Femur (tissue), 1 donor: ENCODE results near the gene CDC37.
"Not testable (repeated sequence)": the region's sequence is repeated elsewhere in the genome, so short reads cannot be mapped to it uniquely, and the experiment has no call there.

Source experiments
- DNase-seq: peaks from one replicate; pipeline ENCODE4 v3.0.0-alpha.2; 2017

The CDC37 gene

GRCh38 chr19:10393137-10393536 lies 10.2 kb downstream of the CDC37 start:
- no peak for DNase-seq

- no peak for DNase-seq
Observed at GRCh38 chr19:10392120-10392519, 11.2 kb downstream of the CDC37 start.

- peak; percentile 70 for DNase-seq
Observed at GRCh38 chr19:10390652-10391286, 12.6 kb downstream of the CDC37 start.

- no peak for DNase-seq
Observed at GRCh38 chr19:10389863-10390262, 13.5 kb downstream of the CDC37 start.

GRCh38 chr19:10388957-10389356 lies 14.4 kb downstream of the CDC37 start:
- peak; percentile 89 for DNase-seq

- no peak for DNase-seq
Observed at GRCh38 chr19:10384580-10384979, 18.8 kb downstream of the CDC37 start.

- DNase-seq, result not testable (repeated sequence)
Observed at GRCh38 chr19:10383223-10383499, 20.2 kb downstream of the CDC37 start.

GRCh38 chr19:10380313-10381102 lies 22.8 kb downstream of the CDC37 start, which contains the start of gene TYK2:
Gene TYK2, minus strand, starts transcription at chr19:10380572. Its CDS starts 2,166 bp downstream, at chr19:10378406.
- peak; percentile 99 for DNase-seq

GRCh38 chr19:10379880-10380312 lies 23.4 kb downstream of the CDC37 start:
- DNase-seq, result no peak

GRCh38 chr19:10378124-10378523 lies 25.2 kb downstream of the CDC37 start:
- no peak for DNase-seq

- DNase-seq, result not testable (repeated sequence)
Observed at GRCh38 chr19:10377140-10377640, 26.2 kb downstream of the CDC37 start.

- DNase-seq, result no peak
Observed at GRCh38 chr19:10374931-10375330, 28.4 kb downstream of the CDC37 start.

GRCh38 chr19:10372690-10373089 lies 30.7 kb downstream of the CDC37 start:
- no peak for DNase-seq

- no peak for DNase-seq
Observed at GRCh38 chr19:10368101-10368803, 35.1 kb downstream of the CDC37 start.

- DNase-seq, result not testable (repeated sequence)
Observed at GRCh38 chr19:10366950-10367512, 36.3 kb downstream of the CDC37 start.

GRCh38 chr19:10365518-10365917 lies 37.8 kb downstream of the CDC37 start:
- no peak for DNase-seq

- no peak for DNase-seq
Observed at GRCh38 chr19:10364644-10365043, 38.7 kb downstream of the CDC37 start.

GRCh38 chr19:10363789-10364281 lies 39.5 kb downstream of the CDC37 start:
- no peak for DNase-seq

- no peak for DNase-seq
Observed at GRCh38 chr19:10362259-10362658, 41.1 kb downstream of the CDC37 start.

- DNase-seq, result no peak
Observed at GRCh38 chr19:10361569-10362011, 41.8 kb downstream of the CDC37 start.

- DNase-seq, result no peak
Observed at GRCh38 chr19:10356431-10356830, 46.9 kb downstream of the CDC37 start.

GRCh38 chr19:10353793-10354391 lies 49.5 kb downstream of the CDC37 start:
- DNase-seq, result peak; percentile 55
